ENCODE data around the gene LTB4R2. TPM values are rescaled to one million over a fixed set of nuclear protein-coding genes. Genes with fewer than 3 reads are reported as not detected.

LTB4R2 gene
- total and polyA plus RNA-seq, 7 donors: 0.08 to 2.3 (median 0.96) TPM

GRCh38 chr14:24278424-24278823, 31.5 kb upstream of the LTB4R2 start:
- Histone ChIP-seq H3K4me1 (no peaks in the 10 kb centered on the region), H3K27ac (no peak overlapping the region)

GRCh38 chr14:24279301-24280186, 30.4 kb upstream of the LTB4R2 start:
- 65 to 69% (median 68%) methylated on average over 11 of the region's 11 CpGs for WGBS, 3 donors

More at GRCh38 chr14:24278424-24278823, 31.5 kb upstream of the LTB4R2 start:
- no peak for DNase-seq
- no peak for TF ChIP-seq CTCF (IDR thresholded peaks at IDR 0.05)
- Histone ChIP-seq H3K36me3 (ENCODE audit: insufficient read depth in 1 of 2, low read depth in 1 of 2) (no peaks in the 10 kb centered on the region), H3K4me3 (no peak overlapping the region), H3K27me3 (ENCODE audit: insufficient read depth in 3 of 3, low read length in 2 of 3) (no peaks in the 10 kb centered on the region), H3K9me3 (no peaks in the 10 kb centered on the region)
- intact Hi-C loops (cut with DNase I): no loop called here
- WGBS, 3 donors: 93 to 98% (median 94%) methylated on average over 5 of the region's 5 CpGs
- no peak for ATAC-seq

GRCh38 chr14:24280797-24281460, 29.0 kb upstream of the LTB4R2 start:
- Histone ChIP-seq H3K27me3 (ENCODE audit: insufficient read depth in 3 of 3, low read length in 2 of 3) (no peaks in the 10 kb centered on the region), H3K36me3 (ENCODE audit: insufficient read depth in 1 of 2, low read depth in 1 of 2) (no peaks in the 10 kb centered on the region), H3K4me3 (no peak overlapping the region), H3K4me1 (no peaks in the 10 kb centered on the region), H3K27ac (no peak overlapping the region), H3K9me3 (no peaks in the 10 kb centered on the region)
- no peak for TF ChIP-seq CTCF (IDR thresholded peaks at IDR 0.05)
- 65 to 74% (median 68%) methylated on average over 6 of the region's 6 CpGs for WGBS, 3 donors
- ATAC-seq (no peak), DNase-seq (no peak)
- intact Hi-C loops (cut with DNase I): no loop called here

More at GRCh38 chr14:24279301-24280186, 30.4 kb upstream of the LTB4R2 start:
- no peak for TF ChIP-seq CTCF (IDR thresholded peaks at IDR 0.05)
- peak in 1 of 4 donors; percentile 47 for ATAC-seq
- H3K4me3 ChIP-seq: no peak overlapping the region
- no peak for DNase-seq
- H3K27ac ChIP-seq: no peak overlapping the region
- H3K27me3 ChIP-seq (ENCODE audit: insufficient read depth in 3 of 3, low read length in 2 of 3): no peaks in the 10 kb centered on the region
- H3K36me3 ChIP-seq (ENCODE audit: insufficient read depth in 1 of 2, low read depth in 1 of 2): no peaks in the 10 kb centered on the region
- no peaks in the 10 kb centered on the region for H3K9me3 ChIP-seq
- H3K4me1 ChIP-seq: no peaks in the 10 kb centered on the region
- intact Hi-C loops (cut with DNase I): no loop called here

- H3K9me3 ChIP-seq: no peaks in the 10 kb centered on the region
- H3K36me3 ChIP-seq (ENCODE audit: insufficient read depth in 1 of 2, low read depth in 1 of 2): no peaks in the 10 kb centered on the region
- no peak overlapping the region for H3K4me3 ChIP-seq
- 78 to 90% (median 79%) methylated on average over 5 to 7 of the region's 7 CpGs for WGBS, 3 donors
- H3K4me1 ChIP-seq: no peaks in the 10 kb centered on the region
- H3K27ac ChIP-seq: no peak overlapping the region
- DNase-seq (no peak), ATAC-seq (no peak)
- intact Hi-C loops (cut with DNase I): no loop called here
- no peaks in the 10 kb centered on the region for H3K27me3 ChIP-seq (ENCODE audit: insufficient read depth in 3 of 3, low read length in 2 of 3)
- no peak for TF ChIP-seq CTCF (IDR thresholded peaks at IDR 0.05)
Observed at GRCh38 chr14:24281636-24282035, 28.3 kb upstream of the LTB4R2 start.
